GM19035 (cell line): Measurements from ENCODE around the gene HOXA10.
A peak's percentile ranks its signal among the peaks of the same experiment; 100 is the strongest.

ENCODE experiments used
- ATAC-seq: cut with Tn5 transposase; IDR thresholded peaks from one replicate; pipeline ENCODE4 v1.9.1; 2021; ENCODE audit not compliant: unreplicated experiment

The HOXA10 gene

DNA sequence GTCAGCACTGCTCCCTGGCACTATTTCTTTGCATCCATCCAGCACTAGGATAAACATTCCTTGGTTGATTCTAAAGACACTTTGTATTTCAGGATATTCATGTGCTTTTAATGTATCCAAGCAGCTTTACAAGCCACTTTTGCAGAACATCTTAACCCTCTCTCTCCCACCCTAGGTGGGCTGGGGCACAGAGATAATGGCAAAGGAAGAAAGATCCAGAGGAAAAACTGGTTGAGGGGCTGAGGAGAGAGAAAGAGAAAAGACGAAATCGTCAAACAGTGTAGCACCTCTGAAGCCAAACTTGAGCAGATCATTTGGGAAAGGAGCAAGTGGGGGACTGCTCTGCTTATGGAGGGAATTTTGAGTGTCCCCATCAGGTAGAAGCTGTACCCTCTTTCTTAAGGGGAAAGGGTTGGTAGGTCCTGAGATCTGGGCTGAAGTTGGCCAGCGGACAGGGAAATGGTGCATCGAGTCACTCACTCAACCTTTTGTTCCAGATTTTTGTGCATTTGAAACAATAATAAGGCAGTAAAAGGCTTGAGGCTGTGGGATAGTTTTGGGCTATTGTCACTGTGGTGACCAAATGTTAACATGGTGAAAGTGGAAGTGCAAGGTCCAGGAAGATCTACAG, 30.0 kb upstream of the HOXA10 start:
- no peak for ATAC-seq

DNA sequence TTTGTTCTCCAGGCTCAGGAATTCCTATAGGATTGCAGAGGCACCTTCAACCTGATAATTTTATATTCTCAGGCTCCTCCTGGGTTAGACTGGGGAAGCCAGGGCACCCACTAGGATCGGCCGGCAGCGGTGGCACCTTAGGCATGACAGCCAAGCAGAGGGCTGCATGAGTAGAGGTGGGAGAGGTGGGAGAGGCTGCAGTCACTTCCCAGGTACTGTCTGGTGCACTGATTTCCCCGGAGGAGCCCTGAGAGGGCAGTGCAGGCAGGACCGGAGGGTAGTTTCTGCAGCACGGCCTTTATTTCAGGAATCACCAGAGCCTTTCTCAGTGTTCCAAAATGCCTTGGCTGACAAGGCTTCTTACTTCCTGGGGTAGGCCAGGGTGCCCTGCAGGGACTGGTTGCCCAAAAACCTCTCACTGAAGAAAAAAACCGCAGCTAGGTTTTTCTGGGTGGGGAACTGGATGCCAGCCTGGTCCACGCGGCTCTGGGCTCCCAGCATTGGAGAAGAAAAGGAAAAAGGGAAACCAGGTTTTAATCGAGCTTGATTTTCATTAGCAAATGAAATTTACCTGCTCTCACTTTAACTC, 29.3 kb upstream of the HOXA10 start:
- ATAC-seq, result no peak

DNA sequence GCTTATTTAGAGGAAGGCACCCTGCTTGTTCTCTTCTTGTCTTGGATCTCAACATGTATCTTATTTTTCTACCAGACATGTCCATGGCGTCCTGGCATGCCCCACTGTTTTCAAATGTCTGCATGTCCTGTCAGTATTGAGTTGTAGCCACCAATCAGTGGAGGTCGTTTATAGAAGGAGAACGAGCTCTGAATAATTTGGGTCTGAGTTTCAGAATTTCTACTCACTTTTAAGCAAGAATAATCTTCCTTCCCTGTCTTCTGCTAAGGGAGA, 28.7 kb upstream of the HOXA10 start:
- no peak for ATAC-seq

DNA sequence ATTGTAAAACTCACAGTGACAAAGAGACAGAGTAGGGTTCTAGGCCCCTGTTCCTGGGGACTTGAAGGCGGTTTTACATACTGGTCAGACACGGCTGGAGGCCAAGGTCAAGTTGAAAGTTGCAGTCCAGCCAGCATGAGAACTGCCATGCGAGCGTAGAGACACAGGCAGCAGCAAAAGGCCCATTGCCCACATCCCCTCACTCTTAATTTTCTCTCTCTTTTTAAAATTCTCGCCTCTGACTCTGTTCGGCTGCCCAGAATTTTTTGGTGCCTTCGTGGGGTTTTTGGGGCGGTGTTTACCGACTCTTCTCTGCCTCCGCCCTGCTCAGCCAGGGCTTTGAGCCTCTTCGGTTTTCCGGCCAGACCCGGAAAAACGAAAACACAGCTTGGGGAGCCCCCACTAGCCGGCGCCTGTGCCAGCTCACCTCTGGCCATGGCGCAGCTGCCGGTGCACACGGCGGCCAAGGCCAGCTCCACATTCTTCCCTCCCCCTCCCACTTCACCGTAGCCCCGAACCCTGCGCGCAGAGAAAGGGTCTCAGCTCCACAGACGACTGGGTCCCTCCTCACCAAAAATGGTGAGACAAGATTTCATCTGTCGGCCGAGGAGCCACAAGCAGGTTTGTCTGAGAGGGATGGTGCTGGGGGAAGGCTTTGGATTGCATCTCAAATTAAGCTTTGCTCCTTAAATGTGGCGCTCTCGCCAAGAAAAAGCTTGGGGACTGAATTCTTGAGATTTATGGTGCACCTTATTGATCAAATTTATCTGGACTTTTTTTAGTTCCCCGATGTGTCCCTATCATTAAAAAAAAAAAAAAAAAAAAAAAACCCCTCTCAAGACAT, 28.1 kb upstream of the HOXA10 start:
- ATAC-seq, result no peak

DNA sequence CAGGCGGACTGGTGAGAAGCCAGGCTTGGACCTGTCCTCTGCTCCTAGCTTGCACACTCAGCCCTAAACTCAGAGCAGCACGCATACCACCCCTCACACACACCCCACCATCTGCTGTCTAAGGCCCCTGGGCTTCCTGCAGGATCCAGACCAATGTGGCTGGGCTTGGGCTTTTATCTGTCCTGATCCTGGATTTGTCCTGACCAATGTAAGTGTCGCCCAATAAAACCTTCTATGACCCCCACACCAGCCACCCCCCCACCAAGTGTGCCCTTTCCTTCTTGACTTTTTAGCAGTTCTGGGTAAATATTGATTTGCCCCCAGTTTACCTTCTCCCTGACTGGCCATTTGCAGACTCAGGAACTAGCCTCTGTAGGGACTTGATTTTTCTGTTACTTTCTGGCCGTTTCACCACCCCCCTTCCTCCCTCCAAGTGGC, 27.5 kb upstream of the HOXA10 start:
- ATAC-seq, result no peak

DNA sequence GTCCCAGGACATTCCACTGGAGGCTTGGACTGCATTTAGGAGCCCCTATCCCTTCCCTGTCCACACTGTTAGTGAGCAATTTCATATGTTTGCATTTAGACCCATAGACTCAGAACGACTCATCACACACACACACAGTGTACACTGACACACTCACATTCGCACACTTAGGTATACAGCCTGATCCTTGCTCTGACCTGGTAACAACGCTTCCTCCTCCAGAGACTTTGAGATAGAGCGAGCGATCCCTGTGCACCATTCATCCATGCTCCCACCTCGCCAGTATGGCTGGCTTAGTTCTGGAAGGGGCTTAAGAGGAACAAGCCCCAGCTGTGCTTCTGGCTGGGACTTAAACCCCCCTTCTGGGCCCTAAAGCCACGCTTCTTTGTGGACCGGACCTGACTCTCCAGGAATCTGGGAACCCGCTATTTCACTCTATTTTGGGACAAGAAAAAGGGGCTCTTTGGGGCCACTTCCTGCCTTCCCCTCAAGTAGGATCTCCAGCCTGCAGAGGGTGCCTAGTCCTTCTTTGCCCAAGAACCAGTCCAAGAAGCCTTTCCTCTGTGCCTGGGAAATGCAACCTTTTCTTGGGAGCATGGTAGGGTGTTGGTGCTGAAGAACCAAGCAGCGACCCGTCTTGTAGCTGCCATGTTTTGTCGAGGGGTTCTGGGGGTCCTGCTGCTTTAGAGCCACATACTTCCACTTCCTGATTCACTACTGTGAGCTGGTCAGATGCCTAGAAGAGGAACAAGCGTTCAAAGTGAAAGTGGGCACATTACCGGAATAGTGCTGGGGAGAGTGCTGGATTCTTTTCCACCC, 26.9 kb upstream of the HOXA10 start:
- no peak for ATAC-seq

DNA sequence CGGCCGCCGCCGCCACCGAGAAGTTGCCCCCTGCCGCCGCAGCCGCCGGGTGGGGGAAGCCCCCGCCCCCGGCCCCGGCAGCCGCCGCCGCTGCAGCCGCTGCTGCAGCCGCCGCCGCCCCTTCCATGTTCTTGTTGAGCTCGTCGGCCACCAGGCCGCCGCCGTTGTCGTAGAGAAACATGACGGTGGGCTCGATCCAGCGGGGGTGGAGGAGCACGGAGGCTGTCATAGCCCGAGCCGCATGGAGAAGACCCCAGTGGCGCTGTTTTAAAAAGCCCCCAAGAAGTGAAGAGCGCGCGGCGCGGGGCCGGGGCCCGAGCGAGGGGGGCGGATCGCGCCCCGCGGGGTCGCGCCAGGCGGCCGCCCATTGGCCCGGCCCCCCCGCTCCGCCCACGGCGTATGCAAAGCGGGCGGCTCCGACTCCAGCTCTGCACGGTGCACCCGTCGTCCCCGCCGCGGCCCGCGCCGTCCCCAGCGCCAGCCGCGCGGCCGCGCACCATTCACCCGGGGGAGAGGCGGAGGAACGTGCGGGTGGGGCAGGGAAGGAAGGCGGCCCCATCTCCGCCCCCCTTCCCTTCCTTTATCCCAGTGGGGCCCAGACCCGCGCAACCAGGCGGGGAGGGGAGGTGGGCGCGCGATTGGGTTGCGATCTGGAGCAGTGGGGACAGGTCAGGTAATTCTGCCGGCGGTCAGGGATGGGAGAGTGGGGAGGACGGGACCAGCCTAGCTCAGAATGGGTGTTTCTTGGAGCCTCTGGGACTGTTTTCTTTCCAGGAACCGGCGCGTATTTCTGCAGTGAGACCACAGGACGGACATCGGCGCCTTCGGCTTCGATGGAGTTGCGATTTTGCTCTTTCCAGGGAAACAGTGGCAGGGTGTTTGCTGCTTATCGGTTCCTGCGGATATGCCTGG, 26.0 kb upstream of the HOXA10 start, which contains the start of gene HOXA13:
Gene HOXA13, minus strand, starts transcription at position 243 of the 912 bp plus-strand sequence. Its CDS starts 14 bp downstream, at position 229.
- peak; percentile 72 for ATAC-seq

DNA sequence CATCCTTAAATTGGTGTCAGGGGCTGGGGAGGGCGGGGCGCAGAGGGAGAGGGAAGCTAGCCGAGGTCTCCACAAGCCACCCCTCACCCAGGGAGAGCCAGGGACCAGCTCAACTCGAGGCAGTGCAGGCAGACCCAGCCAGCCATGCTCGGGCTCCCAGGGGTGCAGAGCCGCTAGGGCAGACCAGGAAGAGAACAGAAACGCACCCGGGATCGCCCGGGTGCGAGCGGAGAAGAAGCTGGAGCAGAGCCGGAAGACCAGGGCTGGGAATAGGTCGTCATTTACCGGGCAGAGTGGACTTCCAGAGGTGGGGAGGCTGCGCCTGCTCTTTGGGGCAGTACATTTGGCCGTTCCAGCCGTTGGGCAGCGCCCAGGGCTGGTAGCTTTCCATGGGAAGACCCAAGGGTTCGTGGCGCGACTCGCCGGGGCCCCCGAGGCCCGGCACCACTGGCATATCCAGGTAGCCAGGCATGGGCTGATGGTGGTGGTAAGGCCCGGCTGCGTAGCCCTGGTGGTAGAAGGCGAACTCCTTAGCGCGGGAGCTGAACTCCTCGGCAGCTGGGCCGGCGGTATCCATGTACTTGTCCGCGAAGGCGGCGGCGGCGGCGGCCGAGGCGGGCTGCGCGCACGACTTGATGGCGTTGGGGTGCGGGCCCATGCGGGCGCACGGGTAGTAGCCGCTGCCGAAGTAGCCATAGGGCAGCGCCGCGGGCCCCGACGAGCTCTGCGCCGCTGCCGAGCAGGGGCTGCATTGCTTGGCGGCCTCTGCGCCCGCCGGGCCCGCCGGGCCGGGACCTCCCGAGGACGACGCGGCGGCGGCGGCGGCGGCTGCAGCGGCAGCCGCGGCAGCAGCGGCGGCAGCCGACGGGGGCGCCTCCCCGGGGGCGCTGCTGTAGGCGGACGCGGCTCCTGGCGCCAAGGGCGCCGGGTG, 25.0 kb upstream of the HOXA10 start:
- no peak for ATAC-seq

DNA sequence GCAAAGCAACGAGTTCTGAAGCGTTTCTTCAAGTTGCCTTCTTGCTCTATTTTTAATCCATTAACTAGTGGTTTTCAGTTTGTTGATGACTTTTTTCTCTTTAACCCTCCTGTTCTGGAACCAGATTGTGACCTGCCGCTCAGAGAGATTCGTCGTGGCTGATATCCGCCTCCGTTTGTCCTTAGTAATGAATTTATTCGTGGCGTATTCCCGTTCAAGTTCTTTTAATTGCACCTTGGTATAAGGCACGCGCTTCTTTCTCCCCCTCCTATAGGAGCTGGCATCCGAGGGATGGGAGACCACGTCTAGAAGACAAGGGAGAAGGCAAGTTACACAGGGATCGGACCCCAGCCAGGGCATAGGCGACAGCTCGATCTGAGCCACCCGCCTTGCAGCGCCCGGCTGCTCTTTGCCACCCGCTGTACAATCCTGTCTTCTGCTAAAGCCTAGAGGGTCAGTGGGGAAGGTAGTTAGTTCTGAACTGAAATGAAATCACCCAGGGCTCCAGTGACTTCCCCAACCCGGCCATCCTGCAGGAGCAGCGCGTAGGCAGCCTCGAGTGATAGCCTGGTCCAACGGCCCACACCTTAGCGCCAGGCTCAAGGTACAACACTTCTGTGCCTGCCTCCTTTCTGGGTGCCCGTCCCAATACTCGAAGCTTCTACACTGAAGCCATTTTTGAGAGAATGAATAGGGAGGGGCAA, 24.2 kb upstream of the HOXA10 start:
- no peak for ATAC-seq

DNA sequence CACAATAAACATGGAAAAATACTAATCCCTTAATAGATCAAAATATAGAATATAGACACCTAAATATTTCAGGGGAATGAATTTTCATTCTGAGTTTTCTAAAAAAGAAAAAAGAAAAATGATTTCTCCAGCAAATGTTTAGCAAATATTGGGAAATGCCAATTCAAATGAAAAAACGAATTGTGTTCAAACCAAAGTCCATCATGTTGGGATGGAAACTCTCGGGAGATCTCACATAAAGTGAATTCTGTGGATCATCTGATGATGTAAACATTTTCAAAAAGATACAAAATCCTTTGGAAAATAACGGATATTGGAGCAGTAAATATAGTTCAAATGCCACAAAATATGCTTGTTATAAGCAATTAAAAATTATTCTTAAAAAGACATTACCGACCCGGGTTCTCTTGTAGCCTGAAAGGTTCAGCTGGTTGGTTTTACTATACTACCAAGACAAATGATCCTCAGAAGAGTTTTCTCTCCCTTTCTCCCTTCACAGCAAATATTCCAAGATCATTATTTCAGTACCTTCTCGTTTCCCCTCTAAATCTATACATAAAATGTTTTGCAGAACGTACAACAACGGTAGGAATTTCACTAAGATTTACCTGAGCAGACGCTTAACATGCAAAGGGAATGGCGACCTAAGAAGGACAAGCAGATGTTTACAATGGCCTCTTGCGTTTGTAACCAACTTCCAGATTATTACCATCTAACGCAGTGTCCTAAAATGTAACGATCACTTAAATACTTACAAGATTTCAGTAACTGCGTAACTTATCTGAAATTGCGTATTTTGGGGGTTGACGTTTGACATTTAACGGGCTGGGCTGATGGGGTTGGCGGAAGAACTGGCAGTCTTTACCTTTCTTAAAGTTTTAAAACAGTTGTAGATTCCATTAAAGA, 23.3 kb upstream of the HOXA10 start:
- no peak for ATAC-seq

DNA sequence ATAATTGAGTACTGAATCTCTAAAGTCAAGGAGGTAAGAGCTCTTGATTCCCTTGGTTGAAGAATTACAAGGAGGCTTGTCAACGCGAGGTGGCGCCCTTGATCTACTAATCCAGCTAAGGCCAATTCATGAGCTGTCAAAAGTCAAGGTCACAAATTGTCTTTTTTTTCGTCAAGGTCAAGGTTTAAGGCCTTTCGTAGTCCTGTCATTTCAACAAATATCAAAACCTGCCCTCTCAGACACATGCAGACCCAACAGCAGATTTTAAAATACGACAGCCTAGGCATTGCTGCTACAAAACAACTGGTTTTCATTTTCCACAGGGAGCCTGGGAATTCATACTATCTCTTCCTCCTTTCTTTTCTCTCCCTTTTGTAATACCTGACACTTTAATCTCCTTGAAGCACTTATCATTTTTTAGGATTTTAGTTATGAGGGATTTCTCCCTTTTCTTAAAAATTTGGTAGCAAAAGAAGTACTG, 22.2 kb upstream of the HOXA10 start:
- no peak for ATAC-seq

DNA sequence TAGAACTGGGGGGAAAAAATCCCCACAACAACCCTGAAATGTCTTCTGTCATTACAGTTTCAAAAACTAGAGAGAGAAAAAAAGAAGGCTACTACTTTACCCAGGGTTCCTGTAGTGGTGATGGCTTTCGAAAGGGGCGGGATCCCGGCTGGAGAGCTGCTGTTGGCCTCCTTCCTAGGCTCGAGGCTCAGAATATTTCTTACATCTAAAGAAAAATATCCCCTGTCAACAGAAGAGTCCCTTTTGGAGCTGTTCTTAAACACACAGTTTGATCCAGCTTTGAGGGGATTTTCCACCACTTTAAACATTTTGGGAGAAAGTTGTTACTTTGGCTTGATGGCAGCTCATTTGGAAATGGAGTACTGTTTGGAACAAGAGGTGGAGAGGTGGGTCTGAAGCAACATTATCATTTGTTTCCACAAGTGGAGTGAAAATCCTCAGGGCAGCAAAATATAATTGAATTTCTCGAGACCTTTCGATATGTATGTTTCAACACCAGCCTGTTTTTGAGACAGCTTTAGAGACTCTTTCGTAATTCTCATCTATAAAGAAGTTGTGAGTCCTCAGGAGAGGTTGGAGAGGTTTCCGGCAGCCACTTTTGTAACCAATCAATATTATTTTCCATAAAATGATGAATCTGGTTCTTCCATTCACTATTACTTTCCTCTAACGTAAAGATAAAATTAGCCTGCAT, 20.7 kb upstream of the HOXA10 start:
- no peak for ATAC-seq

DNA sequence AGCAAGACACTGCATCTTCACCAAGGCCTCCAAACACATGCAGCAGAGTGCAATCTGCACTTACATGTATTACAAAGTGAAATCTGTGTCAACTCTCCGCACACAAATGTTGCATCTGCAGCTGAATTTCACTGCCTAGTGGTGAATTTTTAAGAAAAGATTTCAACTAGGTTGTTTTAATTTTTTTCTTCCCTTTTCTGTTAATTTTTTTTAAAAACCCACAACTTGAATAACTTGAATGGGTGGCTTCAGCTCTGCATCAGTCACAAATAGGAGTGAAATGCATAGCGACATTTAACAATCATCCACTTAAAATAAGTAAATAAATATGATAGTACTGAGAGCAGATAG, 19.9 kb upstream of the HOXA10 start:
- ATAC-seq, result no peak

DNA sequence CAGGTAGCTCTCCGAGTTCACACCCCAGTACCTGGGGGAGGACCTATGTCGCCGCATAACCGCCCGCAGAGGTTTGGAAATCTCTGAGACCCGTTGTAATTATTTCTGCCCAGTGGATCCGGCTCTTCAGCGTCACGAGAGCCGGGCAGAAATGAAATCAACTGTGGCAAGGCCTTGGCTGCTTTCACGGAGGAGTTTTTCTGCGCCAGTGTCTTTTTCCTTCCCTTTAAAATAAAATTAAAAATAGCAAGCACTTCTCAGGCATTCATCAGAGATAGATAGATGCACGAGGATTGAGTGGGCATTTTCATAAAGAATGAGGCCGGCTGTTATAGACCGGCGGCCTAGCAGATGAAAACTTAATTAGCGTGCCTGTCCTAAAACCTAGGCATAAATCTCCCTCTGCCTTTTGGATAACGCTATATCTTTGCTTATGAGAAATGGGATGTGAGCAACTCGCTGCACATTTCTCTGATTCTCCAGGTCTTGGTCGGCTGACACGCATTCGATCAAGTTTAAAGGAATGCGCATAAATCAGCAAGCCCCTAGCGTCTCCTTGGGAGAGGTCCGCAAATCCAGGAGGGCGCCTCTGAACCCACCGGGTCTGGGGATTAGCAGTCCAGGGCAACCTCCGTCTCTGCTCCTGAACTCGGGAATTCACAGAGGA, 19.3 kb upstream of the HOXA10 start:
- no peak for ATAC-seq

DNA sequence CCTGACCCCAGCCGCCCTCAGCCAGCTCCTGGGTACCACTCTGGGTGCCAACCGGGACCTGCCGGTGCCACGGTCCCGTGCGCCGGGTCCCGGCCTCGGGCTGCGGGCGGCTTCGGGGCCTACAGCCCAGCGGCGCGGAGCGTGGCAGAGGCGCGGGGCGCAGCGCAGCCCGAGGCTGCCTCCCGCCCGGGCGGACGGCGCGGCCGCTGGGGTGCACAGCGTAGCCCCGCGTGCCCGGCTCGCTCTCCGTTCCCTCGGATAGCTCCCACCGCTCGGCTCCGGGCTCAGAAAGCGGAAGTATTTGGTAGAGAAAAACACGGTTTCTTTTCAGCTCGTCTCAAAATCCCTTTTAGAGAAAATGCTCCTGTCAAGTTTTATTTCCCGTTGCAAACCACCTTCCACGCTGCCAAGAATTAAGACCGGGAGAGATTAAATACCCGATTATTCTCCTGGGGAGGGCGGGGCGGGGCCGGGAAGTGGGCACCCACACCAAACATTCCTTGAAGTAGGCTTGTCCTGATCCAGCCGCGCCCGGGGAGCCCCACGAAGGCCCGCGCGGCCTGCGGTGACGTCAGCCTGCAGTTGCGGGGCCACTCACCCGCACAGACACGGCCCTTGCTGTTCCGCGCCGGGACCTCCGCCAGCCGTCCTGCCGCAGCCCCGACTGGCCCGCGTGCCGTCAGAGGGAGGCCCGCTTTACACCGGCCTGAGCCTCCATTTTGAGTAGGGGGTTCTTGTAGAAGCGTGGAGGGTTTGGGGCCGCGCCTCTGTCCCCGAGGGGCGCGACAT, 18.6 kb upstream of the HOXA10 start:
- ATAC-seq, result no peak
